ENCODE measurements around the gene HPCAL1.
"Not testable (repeated sequence)": the region's sequence is repeated elsewhere in the genome, so short reads cannot be mapped to it uniquely, and the experiment has no call there.

HPCAL1 gene

GRCh38 chr2:10302479-10303180 lies at the start of gene HPCAL1:
TSS of gene HPCAL1 (plus strand) at chr2:10302904. CDS start at chr2:10419758, 116,854 bp downstream.
- H3K9me3 Mint-ChIP-seq: no peaks in the 10 kb centered on the region
- H3K27ac Mint-ChIP-seq: peak within 1 kb of the TSS; percentile 89
- H3K27me3 Mint-ChIP-seq: no peaks in the 10 kb centered on the region
- peak within 1 kb of the TSS; percentile 97 for H3K4me3 Mint-ChIP-seq
- peaks cover 3% of the 10 kb centered on the region for H3K36me3 Mint-ChIP-seq (ENCODE audit: low read depth)
- H3K4me1 Mint-ChIP-seq (ENCODE audit: low read depth): peaks cover 80% of the 10 kb centered on the region

- H3K4me1 Mint-ChIP-seq (ENCODE audit: low read depth): no peaks in the 10 kb centered on the region
- H3K27ac Mint-ChIP-seq: no peak overlapping the region
- H3K4me3 Mint-ChIP-seq: no peak overlapping the region
- no peaks in the 10 kb centered on the region for H3K27me3 Mint-ChIP-seq
- no peaks in the 10 kb centered on the region for H3K36me3 Mint-ChIP-seq (ENCODE audit: low read depth)
- peaks cover 19% of the 10 kb centered on the region for H3K9me3 Mint-ChIP-seq
Observed at GRCh38 chr2:10253596-10254372, 48.9 kb upstream of the HPCAL1 start.

- Mint-ChIP-seq H3K36me3 (ENCODE audit: low read depth) (no peaks in the 10 kb centered on the region), H3K27me3 (no peaks in the 10 kb centered on the region), H3K27ac (no peak overlapping the region), H3K4me1 (ENCODE audit: low read depth) (no peaks in the 10 kb centered on the region), H3K4me3 (no peak overlapping the region), H3K9me3 (peaks cover 19% of the 10 kb centered on the region)
Observed at GRCh38 chr2:10254373-10255188, 48.1 kb upstream of the HPCAL1 start.

GRCh38 chr2:10255189-10256030 lies 47.3 kb upstream of the HPCAL1 start:
- Mint-ChIP-seq H3K9me3 (peaks cover 14% of the 10 kb centered on the region), H3K27me3 (no peaks in the 10 kb centered on the region), H3K4me3 (no peak overlapping the region), H3K27ac (no peak overlapping the region), H3K36me3 (ENCODE audit: low read depth) (no peaks in the 10 kb centered on the region), H3K4me1 (ENCODE audit: low read depth) (no peaks in the 10 kb centered on the region)

- Mint-ChIP-seq H3K27ac (no peak overlapping the region), H3K36me3 (ENCODE audit: low read depth) (no peaks in the 10 kb centered on the region)
Observed at GRCh38 chr2:10256031-10256514, 46.6 kb upstream of the HPCAL1 start.

GRCh38 chr2:10256515-10257031 lies 46.1 kb upstream of the HPCAL1 start:
- Mint-ChIP-seq H3K27ac (no peak overlapping the region), H3K4me3 (no peak overlapping the region)

More at GRCh38 chr2:10256031-10256514, 46.6 kb upstream of the HPCAL1 start:
- no peaks in the 10 kb centered on the region for H3K27me3 Mint-ChIP-seq
- no peak overlapping the region for H3K4me3 Mint-ChIP-seq
- peaks cover 7% of the 10 kb centered on the region for H3K9me3 Mint-ChIP-seq
- no peaks in the 10 kb centered on the region for H3K4me1 Mint-ChIP-seq (ENCODE audit: low read depth)

GRCh38 chr2:10257036-10257435 lies 45.7 kb upstream of the HPCAL1 start:
- no peaks in the 10 kb centered on the region for H3K36me3 Mint-ChIP-seq (ENCODE audit: low read depth)
- H3K27ac Mint-ChIP-seq: no peak overlapping the region
- peaks cover under 1% of the 10 kb centered on the region for H3K9me3 Mint-ChIP-seq
- H3K4me1 Mint-ChIP-seq (ENCODE audit: low read depth): no peaks in the 10 kb centered on the region
- no peak overlapping the region for H3K4me3 Mint-ChIP-seq
- no peaks in the 10 kb centered on the region for H3K27me3 Mint-ChIP-seq

More at GRCh38 chr2:10256515-10257031, 46.1 kb upstream of the HPCAL1 start:
- peaks cover 5% of the 10 kb centered on the region for H3K9me3 Mint-ChIP-seq
- H3K27me3 Mint-ChIP-seq: no peaks in the 10 kb centered on the region
- H3K36me3 Mint-ChIP-seq (ENCODE audit: low read depth): no peaks in the 10 kb centered on the region
- H3K4me1 Mint-ChIP-seq (ENCODE audit: low read depth): no peaks in the 10 kb centered on the region

- Mint-ChIP-seq H3K36me3 (ENCODE audit: low read depth) (no peaks in the 10 kb centered on the region), H3K4me1 (ENCODE audit: low read depth) (no peaks in the 10 kb centered on the region), H3K9me3 (no peaks in the 10 kb centered on the region), H3K27ac (no peak overlapping the region), H3K4me3 (no peak overlapping the region), H3K27me3 (no peaks in the 10 kb centered on the region)
Observed at GRCh38 chr2:10257500-10258147, 45.1 kb upstream of the HPCAL1 start.

GRCh38 chr2:10258326-10258725 lies 44.4 kb upstream of the HPCAL1 start:
- no peaks in the 10 kb centered on the region for H3K27me3 Mint-ChIP-seq
- H3K4me1 Mint-ChIP-seq (ENCODE audit: low read depth): no peaks in the 10 kb centered on the region
- H3K9me3 Mint-ChIP-seq: no peaks in the 10 kb centered on the region
- no peak overlapping the region for H3K27ac Mint-ChIP-seq
- H3K36me3 Mint-ChIP-seq (ENCODE audit: low read depth): no peaks in the 10 kb centered on the region
- no peak overlapping the region for H3K4me3 Mint-ChIP-seq

- Mint-ChIP-seq H3K27ac (no peak overlapping the region), H3K4me3 (no peak overlapping the region)
Observed at GRCh38 chr2:10258726-10259125, 44.0 kb upstream of the HPCAL1 start.

GRCh38 chr2:10260130-10260529 lies 42.6 kb upstream of the HPCAL1 start:
- Mint-ChIP-seq H3K36me3 (ENCODE audit: low read depth) (no peaks in the 10 kb centered on the region), H3K9me3 (no peaks in the 10 kb centered on the region), H3K27me3 (no peaks in the 10 kb centered on the region), H3K27ac (no peak overlapping the region), H3K4me1 (ENCODE audit: low read depth) (no peaks in the 10 kb centered on the region), H3K4me3 (no peak overlapping the region)

More at GRCh38 chr2:10258726-10259125, 44.0 kb upstream of the HPCAL1 start:
- no peaks in the 10 kb centered on the region for H3K4me1 Mint-ChIP-seq (ENCODE audit: low read depth)
- H3K36me3 Mint-ChIP-seq (ENCODE audit: low read depth): no peaks in the 10 kb centered on the region
- no peaks in the 10 kb centered on the region for H3K9me3 Mint-ChIP-seq
- H3K27me3 Mint-ChIP-seq: no peaks in the 10 kb centered on the region

GRCh38 chr2:10263526-10263925 lies 39.2 kb upstream of the HPCAL1 start:
- H3K4me3 Mint-ChIP-seq: not testable (repeated sequence)

GRCh38 chr2:10264506-10265328 lies 38.0 kb upstream of the HPCAL1 start:
- no peak overlapping the region for H3K4me3 Mint-ChIP-seq
- H3K9me3 Mint-ChIP-seq: no peaks in the 10 kb centered on the region
- H3K36me3 Mint-ChIP-seq (ENCODE audit: low read depth): no peaks in the 10 kb centered on the region
- H3K27ac Mint-ChIP-seq: no peak overlapping the region
- H3K4me1 Mint-ChIP-seq (ENCODE audit: low read depth): no peaks in the 10 kb centered on the region
- no peaks in the 10 kb centered on the region for H3K27me3 Mint-ChIP-seq

More at GRCh38 chr2:10263526-10263925, 39.2 kb upstream of the HPCAL1 start:
- not testable (repeated sequence) for H3K27me3 Mint-ChIP-seq; H3K9me3 Mint-ChIP-seq; H3K4me1 Mint-ChIP-seq (ENCODE audit: low read depth); H3K27ac Mint-ChIP-seq; H3K36me3 Mint-ChIP-seq (ENCODE audit: low read depth)

Measured in stimulated activated naive CD8-positive, alpha-beta T cell treated with anti-CD3 and anti-CD28 coated beads, Interleukin-15, Interleukin-2, amounts not matched to agents 100 ng/mL and 50 ng/mL, for 24 hours (primary cell).